HCT116 (cell line): ENCODE measurements around the gene CMTM8. TPM values are rescaled to one million over a fixed set of nuclear protein-coding genes. Genes with fewer than 3 reads are reported as not detected.

Experiments used
- ATAC-seq: fragments of 200-7000 bp; cut with Tn5 transposase; 2 replicates; pipeline ENCODE4 v1.9.1; 2020; ENCODE audit warnings: mild to moderate bottlenecking, moderate library complexity
- BruUV-seq: library from RNA; stranded (reverse); fragments of 400-500 nt; replicated peaks from 2 replicates; lab custom pipeline; 2021; lab: Mats Ljungman, UMichigan
- CTCF ChIA-PET: fragments of 300-600 bp; sonication (Branson Sonifier 250); formaldehyde crosslinking; loops from one replicate; lab custom pipeline; 2021; ENCODE audit warnings: antibody characterized with exemption; lab: Charles Lee
- POLR2A ChIA-PET: fragments of 300-600, 350-600 bp; sonication (Branson Sonifier 250); formaldehyde crosslinking; loops from one replicate; lab custom pipeline; 2021; ENCODE audit warnings: antibody characterized with exemption; lab: Charles Lee
- RAD21 ChIA-PET, 2 experiments: fragments of 300-600 bp; sonication (Branson Sonifier 250); formaldehyde crosslinking; loops; one replicate each; lab custom pipeline; 2023; ENCODE audit warnings: low total read pairs in 2 of 2; ENCODE audit not compliant: uncharacterized antibody in 2 of 2, unreplicated experiment in 2 of 2, low non-redundant PET in 1 of 2; lab: Charles Lee
- DNase-seq: peaks from one replicate; pipeline ENCODE4 v3.0.0-alpha.2; 2010; ENCODE audit warnings: low read depth, low spot score
- H2AFZ ChIP-seq: fragments of 200-600 bp; shearing (Covaris generic), sonication (generic); 2 replicates; pipeline ENCODE4 v1.6.1; 2017; ENCODE audit warnings: low read depth, mixed run types, mixed read lengths, antibody characterized with exemption, low read length; ENCODE audit not compliant: poor library complexity, severe bottlenecking
- H3K27ac ChIP-seq: 2 replicates; pipeline ENCODE4 v1.5.1; 2012; ENCODE audit warnings: low read depth, low read length
- H3K27me3 ChIP-seq: fragments of 200-600 bp; sonication (generic); 2 replicates; pipeline ENCODE4 v1.6.1; 2016; ENCODE audit warnings: mixed run types, low read length, mixed read lengths; ENCODE audit not compliant: insufficient read depth
- H3K36me3 ChIP-seq, 2 experiments: fragments of 200-500 bp in 1 of 2; fragments of 200-600 bp in 1 of 2; sonication (Bioruptor generic) in 1 of 2; sonication (generic) in 1 of 2; 2 replicates each; pipeline versions ENCODE4 v1.5.1 to v1.6.1; 2014 to 2016; ENCODE audit warnings: low read length in 2 of 2, inconsistent platforms in 1 of 2, mixed read lengths in 1 of 2, mixed run types in 1 of 2; ENCODE audit not compliant: insufficient read depth in 2 of 2, control insufficient read depth in 1 of 2
- H3K4me1 ChIP-seq, 2 experiments: fragments of 200-600 bp in 1 of 2; sonication (generic) in 1 of 2; 2 replicates each; pipeline versions ENCODE4 v1.5.1 to v1.6.1; 2012 to 2017; ENCODE audit warnings: low read length in 2 of 2, inconsistent platforms in 1 of 2, mild to moderate bottlenecking in 1 of 2, mixed read lengths in 1 of 2, mixed run types in 1 of 2, moderate library complexity in 1 of 2; ENCODE audit not compliant: insufficient read depth in 2 of 2, control insufficient read depth in 1 of 2
- H3K4me2 ChIP-seq: fragments of 200-600 bp; sonication (generic); 2 replicates; pipeline ENCODE4 v1.6.1; 2017; ENCODE audit warnings: mixed run types, low read length, mixed read lengths
- H3K4me3 ChIP-seq, 2 experiments: fragments of 200-600 bp in 1 of 2; sonication (generic) in 1 of 2; replicated peaks in 1 of 2; 2 replicates each; pipeline ENCODE4 v1.5.1; 2011 to 2016; ENCODE audit warnings: low read length in 2 of 2, control low read depth in 1 of 2, low read depth in 1 of 2, mild to moderate bottlenecking in 1 of 2, mixed read lengths in 1 of 2, mixed run types in 1 of 2
- H3K79me2 ChIP-seq: fragments of 200-600 bp; sonication (generic); 2 replicates; pipeline ENCODE4 v1.6.1; 2017; ENCODE audit warnings: mild to moderate bottlenecking, mixed run types, low read length, moderate library complexity, mixed read lengths; ENCODE audit not compliant: insufficient read depth
- H3K9ac ChIP-seq: fragments of 200-600 bp; sonication (generic); 2 replicates; pipeline ENCODE4 v1.6.1; 2016; ENCODE audit warnings: low read length, mixed read lengths
- H3K9me2 ChIP-seq: fragments of 200-600 bp; sonication (generic), shearing (Covaris generic); 2 replicates; pipeline ENCODE4 v1.6.1; 2017; ENCODE audit warnings: mixed run types, mild to moderate bottlenecking, moderate library complexity; ENCODE audit not compliant: insufficient read depth
- H3K9me3 ChIP-seq, 2 experiments: fragments of 200-500 bp in 1 of 2; fragments of 200-600 bp in 1 of 2; sonication (Bioruptor generic) in 1 of 2; sonication (generic) in 1 of 2; 2 replicates each; pipeline ENCODE4 v1.6.1; 2014 to 2017; ENCODE audit warnings: low read length in 2 of 2, mixed read lengths in 2 of 2, inconsistent platforms in 1 of 2, low read depth in 1 of 2, mild to moderate bottlenecking in 1 of 2, mixed run types in 1 of 2, moderate library complexity in 1 of 2; ENCODE audit not compliant: control insufficient read depth in 1 of 2, insufficient read depth in 1 of 2
- H4K20me1 ChIP-seq: fragments of 200-600 bp; sonication (generic), shearing (Covaris generic); 2 replicates; pipeline ENCODE4 v1.6.1; 2017; ENCODE audit warnings: mixed run types, mild to moderate bottlenecking, moderate library complexity; ENCODE audit not compliant: insufficient read depth
- EGR1 ChIP-seq: IDR thresholded peaks from 2 replicates; pipeline ENCODE4 v1.6.1; 2012; ENCODE audit warnings: low read depth
- ELF1 ChIP-seq: IDR thresholded peaks from 2 replicates; pipeline ENCODE4 v1.6.1; 2012; ENCODE audit warnings: low read depth, borderline replicate concordance
- RAD21 ChIP-seq: IDR thresholded peaks from 2 replicates; pipeline ENCODE4 v1.6.1; 2012; ENCODE audit warnings: low read depth, mild to moderate bottlenecking
- SIN3A ChIP-seq: IDR thresholded peaks from 2 replicates; pipeline ENCODE4 v1.6.1; 2012; ENCODE audit warnings: low read depth
- SP1 ChIP-seq: IDR thresholded peaks from 2 replicates; pipeline ENCODE4 v1.6.1; 2012; ENCODE audit warnings: low read depth
- SRF ChIP-seq: IDR thresholded peaks from 2 replicates; pipeline ENCODE4 v1.6.1; 2012; ENCODE audit warnings: low read depth
- TCF7L2 ChIP-seq: IDR thresholded peaks from 2 replicates; pipeline ENCODE4 v1.7.0; 2011; ENCODE audit warnings: borderline replicate concordance, inconsistent platforms; ENCODE audit not compliant: insufficient read depth, insufficient read length; ENCODE audit errors: extremely low read depth
- YY1 ChIP-seq: IDR thresholded peaks from 2 replicates; pipeline ENCODE4 v1.6.1; 2011; ENCODE audit warnings: low read length, low read depth, moderate library complexity, mild to moderate bottlenecking; ENCODE audit not compliant: insufficient replicate concordance; ENCODE audit errors: extremely low read depth
- ZFX ChIP-seq: fragments of 450-650 bp; IDR thresholded peaks from 2 replicates; pipeline ENCODE4 v1.6.1; 2017
- ZNF274 ChIP-seq: fragments of 200-500 bp; sonication (Bioruptor generic); IDR thresholded peaks from 2 replicates; pipeline ENCODE4 v1.6.1; 2014; ENCODE audit warnings: mild to moderate bottlenecking, low read depth, low read length, inconsistent platforms
- intact Hi-C: fragments of 100-400 bp; cut with micrococcal nuclease; formaldehyde crosslinking; loops from 2 replicates; pipeline ENCODE4 v1.10.0; 2022
- total RNA-seq: library from RNA; stranded (reverse); gene quantifications from one replicate; pipeline ENCODE4 v1.2.1, GENCODE V29; 2021; ENCODE audit not compliant: unreplicated experiment
- TF ChIP-seq, protein P1 (sequence below): IDR thresholded peaks from 2 replicates; pipeline ENCODE4 v1.6.1; 2012
- TF ChIP-seq, protein P2 (sequence below): IDR thresholded peaks from 2 replicates; pipeline ENCODE4 v1.6.1; 2012
- TF ChIP-seq, protein P3 (sequence below): IDR thresholded peaks from 2 replicates; pipeline ENCODE4 v1.6.1; 2012; ENCODE audit warnings: low read depth

Gene CMTM8
- total RNA-seq, 1 experiment from 2014 or later = 19.4 TPM

DNA sequence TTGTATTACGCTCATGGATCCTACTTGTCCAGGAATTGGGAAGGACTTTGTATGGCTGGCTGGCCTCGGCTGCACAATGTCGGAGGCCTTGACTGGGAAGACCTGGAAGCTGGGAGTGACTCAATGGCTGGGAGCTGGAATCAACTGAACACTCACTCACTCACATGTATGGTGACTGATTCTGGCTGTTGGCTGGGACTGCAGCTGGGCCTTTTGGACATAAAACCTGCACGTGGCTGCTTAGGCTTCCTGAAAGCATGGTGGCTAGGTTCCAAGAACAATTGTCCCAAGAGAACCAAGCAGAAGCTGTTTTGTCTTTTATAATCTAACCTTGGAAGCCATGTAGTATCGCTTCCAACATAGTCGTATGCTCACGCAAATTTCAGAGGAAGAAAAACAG lies 38.0 kb upstream of the CMTM8 start:
- intact Hi-C loops = no loop called here
- H2AFZ ChIP-seq = no peak overlapping the region

More for the DNA sequence above, 38.0 kb upstream of the CMTM8 start:
- DNase-seq = no peak
- ChIA-PET POLR2A (no interaction called here), CTCF (no interaction called here), RAD21 (no interaction called here)
- H3K27me3 ChIP-seq = no peaks in the 10 kb centered on the region; the same call in 1 of the 2 replicates
- H3K79me2 ChIP-seq = no peaks in the 10 kb centered on the region
- TF ChIP-seq EGR1 = no peak
- no peak for TF ChIP-seq RAD21
- TF ChIP-seq ELF1 = no peak
- no peak for TF ChIP-seq TCF7L2
- no peak for TF ChIP-seq ZNF274
- no peak for TF ChIP-seq SRF
- TF ChIP-seq, protein P1, sequence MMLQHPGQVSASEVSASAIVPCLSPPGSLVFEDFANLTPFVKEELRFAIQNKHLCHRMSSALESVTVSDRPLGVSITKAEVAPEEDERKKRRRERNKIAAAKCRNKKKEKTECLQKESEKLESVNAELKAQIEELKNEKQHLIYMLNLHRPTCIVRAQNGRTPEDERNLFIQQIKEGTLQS = no peak
- no peak for TF ChIP-seq ZFX
- TF ChIP-seq SIN3A = no peak
- TF ChIP-seq, protein P2, sequence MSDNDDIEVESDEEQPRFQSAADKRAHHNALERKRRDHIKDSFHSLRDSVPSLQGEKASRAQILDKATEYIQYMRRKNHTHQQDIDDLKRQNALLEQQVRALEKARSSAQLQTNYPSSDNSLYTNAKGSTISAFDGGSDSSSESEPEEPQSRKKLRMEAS = no peak
- TF ChIP-seq, protein P3, sequence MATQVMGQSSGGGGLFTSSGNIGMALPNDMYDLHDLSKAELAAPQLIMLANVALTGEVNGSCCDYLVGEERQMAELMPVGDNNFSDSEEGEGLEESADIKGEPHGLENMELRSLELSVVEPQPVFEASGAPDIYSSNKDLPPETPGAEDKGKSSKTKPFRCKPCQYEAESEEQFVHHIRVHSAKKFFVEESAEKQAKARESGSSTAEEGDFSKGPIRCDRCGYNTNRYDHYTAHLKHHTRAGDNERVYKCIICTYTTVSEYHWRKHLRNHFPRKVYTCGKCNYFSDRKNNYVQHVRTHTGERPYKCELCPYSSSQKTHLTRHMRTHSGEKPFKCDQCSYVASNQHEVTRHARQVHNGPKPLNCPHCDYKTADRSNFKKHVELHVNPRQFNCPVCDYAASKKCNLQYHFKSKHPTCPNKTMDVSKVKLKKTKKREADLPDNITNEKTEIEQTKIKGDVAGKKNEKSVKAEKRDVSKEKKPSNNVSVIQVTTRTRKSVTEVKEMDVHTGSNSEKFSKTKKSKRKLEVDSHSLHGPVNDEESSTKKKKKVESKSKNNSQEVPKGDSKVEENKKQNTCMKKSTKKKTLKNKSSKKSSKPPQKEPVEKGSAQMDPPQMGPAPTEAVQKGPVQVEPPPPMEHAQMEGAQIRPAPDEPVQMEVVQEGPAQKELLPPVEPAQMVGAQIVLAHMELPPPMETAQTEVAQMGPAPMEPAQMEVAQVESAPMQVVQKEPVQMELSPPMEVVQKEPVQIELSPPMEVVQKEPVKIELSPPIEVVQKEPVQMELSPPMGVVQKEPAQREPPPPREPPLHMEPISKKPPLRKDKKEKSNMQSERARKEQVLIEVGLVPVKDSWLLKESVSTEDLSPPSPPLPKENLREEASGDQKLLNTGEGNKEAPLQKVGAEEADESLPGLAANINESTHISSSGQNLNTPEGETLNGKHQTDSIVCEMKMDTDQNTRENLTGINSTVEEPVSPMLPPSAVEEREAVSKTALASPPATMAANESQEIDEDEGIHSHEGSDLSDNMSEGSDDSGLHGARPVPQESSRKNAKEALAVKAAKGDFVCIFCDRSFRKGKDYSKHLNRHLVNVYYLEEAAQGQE = no peak
- no peak for TF ChIP-seq YY1
- no peak for TF ChIP-seq SP1
- no peaks in the 10 kb centered on the region for H3K9me2 ChIP-seq
- no peak overlapping the region for H3K4me2 ChIP-seq
- peaks cover 7 to 8% of the 10 kb centered on the region in 2 experiments; a peak in 3 of 4 replicates for H3K4me1 ChIP-seq
- ATAC-seq = no peak
- H3K27ac ChIP-seq = no peak overlapping the region
- no TSS peak for BruUV-seq
- no peak overlapping the region for H3K4me3 ChIP-seq
- H3K9me3 ChIP-seq = no peaks in the 10 kb centered on the region
- H3K36me3 ChIP-seq = no peaks in the 10 kb centered on the region
- no peak overlapping the region for H3K9ac ChIP-seq
- no peaks in the 10 kb centered on the region for H4K20me1 ChIP-seq
